Measurements from ENCODE around the gene KDM5A.

Gene KDM5A

DNA sequence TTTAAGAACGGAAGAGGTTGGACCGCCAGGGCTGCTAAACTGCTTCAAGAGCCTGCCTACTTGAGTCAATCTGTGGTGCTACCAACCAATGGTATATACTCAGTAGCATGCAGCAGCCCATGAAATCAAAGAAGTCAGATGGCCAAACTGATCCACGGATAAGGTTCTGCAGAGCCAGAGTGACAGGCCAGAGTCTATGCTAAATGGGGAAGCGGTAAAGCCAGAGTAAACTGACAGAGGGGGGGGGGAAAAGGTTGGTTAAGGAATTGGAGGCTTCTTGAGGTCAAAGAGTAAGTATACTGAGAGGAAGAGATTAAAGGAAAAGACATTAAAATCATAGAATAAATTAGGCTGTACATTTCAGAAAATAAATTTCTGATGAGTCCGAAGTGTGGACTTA lies 111.1 kb downstream of the KDM5A start:
- Histone ChIP-seq H3K79me2 (ENCODE audit: insufficient read depth, low read length) (no peaks in the 10 kb centered on the region), H3F3A (ENCODE audit: insufficient read depth) (no peaks in the 10 kb centered on the region), H3K9ac (ENCODE audit: low read length) (no peak overlapping the region), H3K9me3 (ENCODE audit: insufficient read depth, low read length) (no peaks in the 10 kb centered on the region), H3K4me3 (ENCODE audit: insufficient read depth, low read length, poor library complexity, severe bottlenecking) (no peak overlapping the region), H3K36me3 (ENCODE audit: low read length) (no peaks in the 10 kb centered on the region), H3K27me3 (ENCODE audit: low read length) (no peaks in the 10 kb centered on the region), H2AFZ (ENCODE audit: low read depth, low read length, severe bottlenecking) (no peak overlapping the region), H3K27ac (ENCODE audit: low read depth, low read length) (no peak overlapping the region), H3K9me2 (replicated peaks; ENCODE audit: insufficient read depth, low read length) (no peaks in the 10 kb centered on the region), H3K4me2 (ENCODE audit: low read depth, low read length, poor library complexity, severe bottlenecking) (no peak overlapping the region), H4K20me1 (ENCODE audit: low read depth, low read length) (no peaks in the 10 kb centered on the region)
- TF ChIP-seq EZH2phosphoT487 (conservative IDR thresholded peaks at IDR 0.05; ENCODE audit: low read length) = no peak
- TF ChIP-seq, protein P1, sequence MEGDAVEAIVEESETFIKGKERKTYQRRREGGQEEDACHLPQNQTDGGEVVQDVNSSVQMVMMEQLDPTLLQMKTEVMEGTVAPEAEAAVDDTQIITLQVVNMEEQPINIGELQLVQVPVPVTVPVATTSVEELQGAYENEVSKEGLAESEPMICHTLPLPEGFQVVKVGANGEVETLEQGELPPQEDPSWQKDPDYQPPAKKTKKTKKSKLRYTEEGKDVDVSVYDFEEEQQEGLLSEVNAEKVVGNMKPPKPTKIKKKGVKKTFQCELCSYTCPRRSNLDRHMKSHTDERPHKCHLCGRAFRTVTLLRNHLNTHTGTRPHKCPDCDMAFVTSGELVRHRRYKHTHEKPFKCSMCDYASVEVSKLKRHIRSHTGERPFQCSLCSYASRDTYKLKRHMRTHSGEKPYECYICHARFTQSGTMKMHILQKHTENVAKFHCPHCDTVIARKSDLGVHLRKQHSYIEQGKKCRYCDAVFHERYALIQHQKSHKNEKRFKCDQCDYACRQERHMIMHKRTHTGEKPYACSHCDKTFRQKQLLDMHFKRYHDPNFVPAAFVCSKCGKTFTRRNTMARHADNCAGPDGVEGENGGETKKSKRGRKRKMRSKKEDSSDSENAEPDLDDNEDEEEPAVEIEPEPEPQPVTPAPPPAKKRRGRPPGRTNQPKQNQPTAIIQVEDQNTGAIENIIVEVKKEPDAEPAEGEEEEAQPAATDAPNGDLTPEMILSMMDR (IDR thresholded peaks at IDR 0.05; ENCODE audit: insufficient read depth, low read length, poor library complexity, severe bottlenecking) = no peak

DNA sequence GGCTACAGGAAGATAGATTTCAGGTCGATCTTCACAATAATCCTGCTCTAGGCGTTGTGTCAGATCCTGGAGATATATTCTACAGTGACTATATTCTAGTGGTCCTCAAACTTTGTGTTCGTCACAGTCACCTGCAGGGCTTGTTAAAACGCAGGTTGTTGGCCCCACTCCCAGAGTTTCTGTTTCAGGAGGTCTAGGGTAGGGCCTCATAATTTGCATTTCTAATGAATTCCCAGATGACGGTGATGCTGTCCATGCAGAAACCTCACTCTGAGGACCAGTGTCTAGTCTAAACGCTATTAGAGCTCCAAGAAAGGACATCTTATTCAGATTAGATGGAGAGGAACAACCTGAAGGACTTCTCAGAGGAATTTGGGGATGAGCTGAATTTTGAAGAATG lies 113.3 kb downstream of the KDM5A start:
- no peak for TF ChIP-seq EZH2phosphoT487 (conservative IDR thresholded peaks at IDR 0.05; ENCODE audit: low read length)
- TF ChIP-seq, protein P1 (IDR thresholded peaks at IDR 0.05; ENCODE audit: insufficient read depth, low read length, poor library complexity, severe bottlenecking) = no peak
- Histone ChIP-seq H3K79me2 (ENCODE audit: insufficient read depth, low read length) (no peaks in the 10 kb centered on the region), H3F3A (ENCODE audit: insufficient read depth) (no peaks in the 10 kb centered on the region), H3K9me2 (replicated peaks; ENCODE audit: insufficient read depth, low read length) (no peaks in the 10 kb centered on the region), H3K36me3 (ENCODE audit: low read length) (no peaks in the 10 kb centered on the region), H3K4me3 (ENCODE audit: insufficient read depth, low read length, poor library complexity, severe bottlenecking) (no peak overlapping the region), H3K4me2 (ENCODE audit: low read depth, low read length, poor library complexity, severe bottlenecking) (no peak overlapping the region), H3K9me3 (ENCODE audit: insufficient read depth, low read length) (no peaks in the 10 kb centered on the region), H3K27ac (ENCODE audit: low read depth, low read length) (no peak overlapping the region), H2AFZ (ENCODE audit: low read depth, low read length, severe bottlenecking) (no peak overlapping the region), H4K20me1 (ENCODE audit: low read depth, low read length) (no peaks in the 10 kb centered on the region), H3K9ac (ENCODE audit: low read length) (no peak overlapping the region), H3K27me3 (ENCODE audit: low read length) (no peaks in the 10 kb centered on the region)

DNA sequence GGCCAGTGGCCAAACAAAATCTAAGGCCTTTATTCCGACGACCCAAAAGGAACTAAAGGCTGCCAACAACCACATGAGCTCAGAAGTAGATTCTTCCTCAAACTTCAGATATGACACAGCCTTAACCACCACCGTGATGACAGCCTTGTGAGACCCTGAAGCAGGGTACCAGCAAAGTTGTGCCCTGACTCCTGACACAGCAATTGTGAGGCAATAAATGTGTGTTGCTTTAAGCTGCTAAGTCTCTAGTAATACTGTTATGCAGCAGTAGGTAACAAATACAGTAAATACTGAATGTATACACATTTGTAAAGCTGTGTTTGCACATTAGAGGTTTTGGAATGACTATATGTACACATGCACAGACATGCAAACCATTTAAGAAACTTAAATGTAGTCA lies 115.7 kb downstream of the KDM5A start:
- H3K27ac ChIP-seq (ENCODE audit: low read depth, low read length) = no peak overlapping the region
- H3K9me3 ChIP-seq (ENCODE audit: insufficient read depth, low read length) = no peaks in the 10 kb centered on the region
- H3K36me3 ChIP-seq (ENCODE audit: low read length) = no peaks in the 10 kb centered on the region
- no peaks in the 10 kb centered on the region for H3K79me2 ChIP-seq (ENCODE audit: insufficient read depth, low read length)
- TF ChIP-seq EZH2phosphoT487 (conservative IDR thresholded peaks at IDR 0.05; ENCODE audit: low read length) = no peak
- TF ChIP-seq, protein P1 (IDR thresholded peaks at IDR 0.05; ENCODE audit: insufficient read depth, low read length, poor library complexity, severe bottlenecking) = no peak
- no peak overlapping the region for H3K4me2 ChIP-seq (ENCODE audit: low read depth, low read length, poor library complexity, severe bottlenecking)
- H3K27me3 ChIP-seq (ENCODE audit: low read length) = no peaks in the 10 kb centered on the region
- no peak overlapping the region for H2AFZ ChIP-seq (ENCODE audit: low read depth, low read length, severe bottlenecking)
- H3F3A ChIP-seq (ENCODE audit: insufficient read depth) = no peaks in the 10 kb centered on the region
- no peak overlapping the region for H3K4me3 ChIP-seq (ENCODE audit: insufficient read depth, low read length, poor library complexity, severe bottlenecking)
- no peaks in the 10 kb centered on the region for H3K9me2 ChIP-seq (replicated peaks; ENCODE audit: insufficient read depth, low read length)
- no peaks in the 10 kb centered on the region for H4K20me1 ChIP-seq (ENCODE audit: low read depth, low read length)
- H3K9ac ChIP-seq (ENCODE audit: low read length) = no peak overlapping the region

All from SU-DHL-6 (cell line).